GM12891 (cell line): ENCODE data around the gene METTL22.

Experiments used
- POLR2A ChIP-seq: IDR thresholded peaks from 2 replicates; pipeline ENCODE4 v1.6.1; 2011; ENCODE audit warnings: low read depth, low read length, control low read depth
- POLR2AphosphoS5 ChIP-seq: IDR thresholded peaks from 2 replicates; pipeline ENCODE4 v1.6.1; 2011; ENCODE audit warnings: low read depth, low read length, control low read depth

DNA sequence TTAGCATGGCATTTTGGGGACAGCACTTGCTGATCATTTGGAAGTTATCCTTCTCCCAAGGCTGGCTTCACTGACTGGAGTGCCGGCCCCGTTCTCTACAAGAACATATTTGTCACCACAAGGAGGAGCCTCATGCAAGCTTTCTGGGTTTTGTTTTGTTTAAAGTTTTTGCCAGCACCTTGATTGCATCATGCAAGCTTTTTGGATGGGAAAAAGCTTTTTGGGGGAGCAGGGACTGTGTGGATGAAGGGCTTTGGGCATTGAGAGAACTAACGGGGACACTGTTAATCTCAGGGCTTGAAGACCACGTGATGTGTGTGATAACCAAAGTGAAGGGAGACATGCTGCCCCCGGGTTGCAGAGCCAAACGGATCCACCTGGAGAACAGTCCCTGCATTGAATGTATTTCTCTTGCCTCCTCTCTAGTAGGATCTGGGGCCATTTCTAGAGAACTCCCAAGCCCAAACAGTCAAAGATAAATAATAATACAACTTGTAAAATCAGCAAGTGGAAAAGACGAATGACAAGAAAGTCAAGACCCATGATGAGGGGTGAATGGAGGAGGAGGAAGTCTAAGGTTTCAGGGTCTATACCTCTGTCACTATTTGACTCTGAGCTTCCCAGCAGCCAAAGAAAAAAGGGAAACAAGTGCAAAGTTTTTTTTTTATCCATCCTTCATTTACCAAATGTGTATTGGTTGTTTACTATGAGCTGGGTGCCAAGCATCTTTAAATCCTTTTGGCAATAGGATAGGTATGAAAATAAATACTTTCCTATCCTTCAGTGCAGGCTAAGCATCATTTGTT, 48.4 kb upstream of the METTL22 start:
- no peak for TF ChIP-seq POLR2AphosphoS5
- no peak for TF ChIP-seq POLR2A
